Activated T-cell treated with anti-CD3 and anti-CD28 coated beads for 24 hours (primary cell): ENCODE results near the gene PDIA6.
"Not testable (repeated sequence)": the region's sequence is repeated elsewhere in the genome, so short reads cannot be mapped to it uniquely, and the experiment has no call there.

Experiments used
- DNase-seq: peaks from one replicate; pipeline ENCODE4 v3.0.0-alpha.2; 2020; ENCODE audit warnings: low read depth

PDIA6 gene

DNA sequence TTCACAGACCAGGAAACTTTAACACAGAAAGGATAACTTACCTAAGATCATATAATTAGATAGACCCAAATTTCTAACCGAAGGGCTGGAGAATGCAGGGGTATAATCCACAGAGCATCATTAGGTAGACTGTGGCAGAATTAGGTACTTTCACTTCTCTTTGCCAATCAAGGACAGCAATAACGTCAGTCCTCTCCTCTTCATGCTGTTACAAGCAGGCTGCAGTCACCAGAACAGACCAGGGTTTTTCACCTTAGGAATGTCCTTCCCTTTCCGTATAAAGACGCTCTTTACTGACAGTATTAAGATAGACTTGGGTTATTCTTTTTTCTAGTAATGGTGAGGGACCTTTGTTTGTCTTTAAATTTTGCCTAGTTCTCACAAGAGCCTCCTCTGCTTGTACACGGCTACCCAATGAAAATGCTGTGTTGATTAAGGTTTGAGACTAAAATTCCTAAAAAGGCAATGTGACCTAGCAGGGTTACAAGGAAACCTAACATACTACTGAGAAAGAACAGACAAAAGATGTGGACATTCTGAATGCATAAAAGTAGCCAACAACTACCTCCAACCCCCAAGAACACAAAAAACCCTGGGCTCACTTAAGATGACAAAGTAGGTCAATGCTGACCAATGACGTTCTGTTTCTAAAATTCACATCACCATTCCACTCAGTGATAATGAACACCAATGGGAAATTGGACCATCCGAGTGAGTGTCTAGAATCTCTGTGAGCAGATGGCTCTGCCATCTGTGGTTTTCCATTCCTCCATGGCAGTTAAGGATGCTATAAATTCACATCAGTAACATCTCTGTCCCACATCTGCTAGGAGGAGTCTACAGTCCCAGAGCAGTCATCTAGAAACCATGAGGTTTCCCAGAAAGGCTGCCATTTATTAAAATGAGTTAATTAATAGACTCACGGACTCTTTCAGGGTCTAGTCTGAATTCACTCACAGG lies 2.1 kb downstream of the PDIA6 start:
- no peak for DNase-seq

DNA sequence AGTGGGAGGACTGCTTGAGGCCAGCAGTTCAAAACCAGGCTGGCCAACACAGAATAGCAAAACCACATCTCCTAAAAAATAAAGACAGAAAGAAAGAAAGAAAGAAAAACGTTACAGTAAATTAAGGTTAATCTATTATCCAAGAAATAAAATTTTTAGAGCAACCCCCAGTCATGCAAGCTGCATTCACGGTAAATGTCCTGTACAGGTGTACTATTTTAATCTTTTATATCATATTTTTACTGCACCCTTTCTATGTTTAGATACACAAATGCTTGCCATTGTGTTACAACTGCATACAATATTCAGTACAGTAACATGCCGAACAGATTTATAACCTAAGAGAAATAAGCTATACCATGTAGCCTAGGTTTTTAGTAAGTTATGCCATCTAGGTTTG lies 6.0 kb downstream of the PDIA6 start:
- no peak for DNase-seq

DNA sequence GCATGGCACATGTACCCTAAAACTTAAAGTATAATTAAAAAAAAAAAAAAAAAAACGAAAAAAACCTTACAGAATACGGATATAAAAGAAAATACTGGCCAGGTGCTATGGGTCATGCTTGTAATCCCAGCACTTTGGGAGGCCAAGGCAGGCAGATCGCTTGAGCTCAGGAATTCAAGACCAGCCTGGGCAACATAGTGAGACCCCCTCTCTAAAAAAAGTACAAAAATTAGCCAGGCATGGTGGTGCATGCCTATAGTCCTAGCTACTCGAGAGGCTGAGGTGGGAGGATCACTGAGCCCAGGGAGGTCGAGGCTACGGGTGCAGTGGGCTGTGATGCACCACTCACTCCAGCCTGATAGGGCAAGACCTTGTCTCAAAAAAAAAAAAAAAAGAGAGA lies 6.6 kb downstream of the PDIA6 start:
- DNase-seq, result not testable (repeated sequence)

DNA sequence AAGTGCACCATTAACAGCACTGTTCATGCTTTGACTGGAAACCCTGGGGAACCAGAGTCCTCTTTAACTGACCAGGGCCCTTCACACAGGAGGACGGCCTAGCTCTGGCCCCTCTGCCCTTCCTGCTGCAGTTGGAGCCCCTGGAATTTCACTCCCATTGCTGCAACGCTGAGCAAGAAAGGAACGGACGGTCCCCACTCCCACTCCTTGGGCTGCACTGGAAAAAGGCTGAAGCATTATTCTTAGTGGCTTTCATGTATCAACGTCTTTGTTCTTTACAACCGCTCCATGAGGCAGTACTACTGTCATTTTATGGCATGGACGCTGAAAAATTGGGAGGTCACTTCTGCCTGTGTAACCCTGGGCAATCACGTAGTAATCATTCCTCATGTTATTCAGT lies 9.9 kb downstream of the PDIA6 start:
- DNase-seq, result no peak

DNA sequence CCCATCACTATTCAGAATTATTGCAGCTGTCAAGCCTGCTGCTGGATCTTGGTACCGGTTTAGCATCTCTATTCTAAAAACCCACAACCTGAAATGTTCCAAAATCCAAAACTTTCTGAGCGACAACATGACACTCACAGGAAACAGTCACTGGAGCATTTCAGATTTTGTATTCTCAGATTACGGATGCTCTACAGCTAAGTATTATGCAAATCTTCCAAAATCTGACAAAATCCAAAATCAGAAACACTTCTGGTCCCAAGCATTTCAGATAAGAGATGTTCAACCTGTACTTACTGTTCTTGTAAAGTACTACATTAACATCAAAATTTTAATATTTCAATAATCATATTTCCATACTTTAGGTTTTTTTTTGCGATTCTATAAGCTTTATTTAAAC lies 12.4 kb downstream of the PDIA6 start:
- DNase-seq, result no peak

DNA sequence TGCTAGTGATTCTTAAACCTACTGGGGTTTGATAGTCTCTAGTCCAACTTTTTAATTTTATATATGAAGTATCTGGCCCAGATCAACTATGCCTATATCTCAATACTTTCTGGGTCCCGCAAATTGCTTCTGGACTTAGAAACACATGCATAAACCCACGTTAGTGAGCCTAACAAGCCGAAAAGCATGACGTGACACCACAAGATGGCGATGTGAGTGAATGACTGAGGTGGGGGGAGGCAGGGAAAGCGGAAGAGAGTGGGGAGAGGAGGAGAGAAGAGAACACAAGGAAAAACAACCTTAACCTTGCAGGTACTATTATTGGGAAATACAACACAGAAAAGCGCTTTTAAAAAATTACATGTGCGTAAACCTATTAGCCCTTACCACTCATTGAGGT lies 13.8 kb downstream of the PDIA6 start:
- no peak for DNase-seq

DNA sequence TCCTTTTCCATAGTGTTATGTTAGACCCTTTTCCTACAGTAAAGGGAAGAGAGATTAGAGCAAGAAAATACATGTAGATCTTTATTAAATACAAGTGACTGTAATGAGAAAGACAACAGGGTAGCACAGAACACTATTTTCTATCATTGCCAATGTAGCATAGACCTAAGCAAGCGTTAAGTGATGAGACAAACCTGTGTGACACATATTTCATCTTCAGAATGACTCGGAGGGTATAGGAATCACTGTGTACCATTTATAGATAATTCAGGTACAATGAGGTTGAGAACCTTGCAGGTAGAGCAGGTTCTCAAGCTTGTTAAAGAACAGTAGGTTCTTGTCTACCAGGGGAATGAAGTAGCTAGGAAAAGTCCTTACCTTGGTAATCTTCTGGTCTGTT lies 15.9 kb downstream of the PDIA6 start:
- no peak for DNase-seq

DNA sequence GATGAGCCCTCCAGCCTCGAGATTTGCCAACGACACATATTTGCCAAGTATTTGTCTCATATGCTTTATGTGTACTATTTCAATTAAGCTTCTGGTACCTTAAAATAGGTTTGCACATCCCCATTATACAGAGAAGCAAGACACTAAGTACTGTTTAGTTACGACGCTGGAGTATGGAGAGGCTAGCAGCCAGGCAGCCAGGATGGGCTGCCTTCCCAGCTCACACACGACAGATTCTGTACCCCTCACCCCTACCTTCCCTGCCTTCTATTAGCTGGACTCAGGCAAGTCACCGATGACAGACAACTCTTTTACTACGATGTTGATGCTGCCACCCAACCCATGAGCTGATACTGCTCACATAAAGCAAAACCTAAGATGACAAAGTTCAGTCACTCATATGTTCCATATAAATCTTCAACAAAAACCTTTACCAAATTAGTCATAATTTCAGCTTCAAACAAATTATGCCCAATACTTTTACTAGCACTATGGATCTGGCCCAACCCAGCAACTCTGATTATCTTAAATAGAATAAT lies 17.0 kb downstream of the PDIA6 start:
- no peak for DNase-seq

DNA sequence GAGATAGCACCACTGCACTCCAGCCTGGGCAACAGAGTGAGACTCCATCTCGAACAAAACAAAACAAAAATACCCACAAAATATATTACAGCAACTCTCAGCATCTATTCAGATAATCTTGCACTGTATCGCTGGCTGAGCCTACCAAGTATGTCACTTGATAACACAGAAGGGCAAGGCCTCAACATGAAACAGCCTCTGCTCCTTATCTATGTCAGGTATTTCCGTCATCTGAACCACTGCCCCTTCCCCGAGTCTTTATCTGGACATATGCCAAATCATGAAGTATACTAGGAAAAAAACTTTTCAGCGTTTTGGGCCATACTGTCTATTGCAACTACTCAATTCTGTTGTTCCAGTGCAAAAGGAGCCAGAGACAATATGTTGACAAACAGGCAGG lies 17.7 kb downstream of the PDIA6 start:
- DNase-seq, result no peak

DNA sequence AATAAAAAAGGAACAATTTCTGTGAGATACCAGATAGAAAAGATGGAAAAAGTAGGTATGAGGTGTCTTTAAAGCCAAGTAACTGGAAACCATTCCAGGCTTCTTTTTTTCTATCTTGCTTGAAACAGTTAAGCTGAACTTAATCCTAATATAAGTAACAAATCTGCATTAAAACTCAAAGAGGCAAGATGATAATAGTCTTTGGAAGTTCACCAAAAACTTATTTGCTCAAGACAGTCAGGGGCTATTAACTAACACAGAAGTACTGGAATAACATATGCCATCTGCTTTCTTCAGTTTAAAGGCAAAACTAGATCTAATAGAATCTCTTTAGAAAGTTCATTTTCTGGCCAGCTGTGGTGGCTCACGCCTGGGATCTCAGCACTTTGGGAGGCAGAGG lies 18.8 kb downstream of the PDIA6 start:
- DNase-seq, result no peak

DNA sequence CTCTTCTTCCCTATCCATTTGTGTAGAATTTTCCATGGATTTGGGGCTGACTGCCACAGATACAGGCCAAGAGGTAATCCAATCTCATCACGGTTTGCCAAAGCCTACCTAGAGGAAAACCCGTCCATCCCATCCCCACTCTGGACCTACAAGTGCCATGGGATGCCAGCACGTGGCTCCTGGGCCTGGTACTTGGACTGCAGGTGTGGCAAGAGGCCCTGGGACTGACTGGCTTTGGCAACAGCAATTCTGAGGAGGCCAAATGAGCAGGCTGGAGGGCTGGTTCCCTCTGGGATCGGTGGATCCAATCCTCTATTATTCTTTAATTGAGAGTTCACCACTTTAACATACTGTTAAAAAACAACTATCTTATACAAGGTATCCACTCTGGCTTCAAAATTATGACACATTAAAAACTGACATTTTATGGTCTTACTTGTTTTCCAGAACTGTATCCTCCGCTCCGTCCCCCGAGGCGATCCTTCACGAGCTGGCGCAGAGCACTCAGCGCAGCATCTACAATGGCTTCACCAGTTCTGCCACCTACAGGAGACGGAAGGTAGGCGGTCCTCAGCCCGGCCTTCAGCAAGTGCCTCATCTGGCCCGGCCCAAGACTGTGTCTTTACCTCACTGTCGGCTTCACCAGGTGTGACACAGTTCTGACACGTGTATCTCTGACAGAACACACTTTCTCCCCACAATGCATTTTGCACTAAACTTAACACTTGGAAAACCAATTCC lies 19.8 kb downstream of the PDIA6 start:
- DNase-seq, result no peak

DNA sequence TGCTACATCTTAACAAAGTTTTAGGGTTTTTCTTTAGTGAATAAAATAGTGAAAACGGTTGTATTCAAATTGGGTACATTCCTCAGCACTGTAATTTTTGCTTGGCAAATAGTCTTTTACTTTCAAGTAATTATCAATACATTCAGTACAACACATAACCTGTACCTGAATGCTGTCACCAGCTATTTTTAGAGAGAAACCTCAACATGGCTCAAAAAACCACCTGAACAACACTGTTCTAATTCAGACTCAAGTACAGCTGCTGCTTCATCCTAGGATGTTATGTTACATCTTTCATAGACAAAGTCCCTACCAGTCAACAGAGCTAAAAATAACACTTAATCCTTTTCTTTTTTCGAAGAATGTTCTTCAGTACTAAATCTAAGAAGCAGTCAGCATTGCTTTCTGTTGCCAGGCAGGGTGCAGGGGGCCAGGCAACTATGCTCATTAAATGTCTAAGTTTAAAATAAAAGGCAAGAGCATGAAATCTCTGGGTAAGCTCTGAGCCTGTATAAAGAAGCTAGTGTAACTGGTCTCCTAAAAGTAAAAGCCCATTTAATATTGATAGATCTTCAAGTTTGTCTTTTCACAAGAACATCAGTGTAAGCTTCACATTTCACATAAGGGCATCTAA lies 20.5 kb downstream of the PDIA6 start:
- no peak for DNase-seq

DNA sequence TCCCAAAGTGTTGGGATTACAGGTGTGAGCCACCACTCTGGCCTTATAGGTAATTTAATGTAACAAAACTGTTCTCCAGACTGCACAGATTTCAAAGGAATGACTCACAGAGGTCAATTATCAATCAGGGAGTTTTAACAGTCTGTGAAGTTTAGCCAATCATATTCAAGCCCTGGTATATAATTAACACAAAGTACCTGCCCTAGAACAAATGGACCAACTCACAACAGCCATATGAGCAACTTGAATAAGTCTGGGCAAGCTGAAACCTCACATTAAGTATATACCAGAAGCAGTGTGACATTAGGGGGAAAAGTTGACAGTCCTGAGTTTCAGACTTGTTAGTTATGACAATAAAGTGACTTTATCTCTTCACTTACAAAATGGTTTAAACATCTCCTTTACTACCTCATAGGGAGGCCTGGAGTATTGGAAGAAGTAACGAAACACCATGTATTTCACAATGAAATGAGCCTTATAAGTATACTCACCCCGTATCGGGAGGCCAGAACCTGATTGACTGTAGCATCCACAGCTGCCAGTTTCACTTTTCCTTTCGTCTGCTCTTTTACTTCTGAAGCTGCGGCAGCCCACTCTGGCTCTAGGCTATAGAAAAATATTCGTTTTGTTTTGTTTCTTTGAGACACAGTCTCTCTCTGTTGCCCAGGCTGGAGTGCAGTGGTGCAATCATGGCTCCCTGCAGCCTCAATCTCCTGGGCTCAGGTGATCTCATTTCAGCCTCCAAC lies 22.2 kb downstream of the PDIA6 start:
- DNase-seq, result no peak

DNA sequence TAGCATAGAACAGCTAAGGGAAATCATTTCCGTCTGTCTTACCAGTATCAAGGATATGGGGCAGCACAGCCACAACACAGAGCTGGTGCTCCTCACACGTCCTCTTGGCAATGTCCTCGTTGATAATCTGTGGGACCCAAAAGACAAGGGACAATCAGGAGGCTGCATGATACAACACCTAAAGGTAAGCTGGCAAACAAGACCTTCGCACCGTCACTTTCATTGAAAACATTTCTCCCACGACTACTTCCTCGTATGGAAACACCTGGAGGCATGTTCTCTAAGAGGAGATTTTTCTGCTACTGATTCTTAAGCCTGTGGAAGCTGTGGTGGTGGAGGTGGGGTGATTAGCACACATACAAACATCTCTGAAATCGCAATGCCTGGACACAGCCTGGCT lies 23.7 kb downstream of the PDIA6 start:
- DNase-seq, result no peak

DNA sequence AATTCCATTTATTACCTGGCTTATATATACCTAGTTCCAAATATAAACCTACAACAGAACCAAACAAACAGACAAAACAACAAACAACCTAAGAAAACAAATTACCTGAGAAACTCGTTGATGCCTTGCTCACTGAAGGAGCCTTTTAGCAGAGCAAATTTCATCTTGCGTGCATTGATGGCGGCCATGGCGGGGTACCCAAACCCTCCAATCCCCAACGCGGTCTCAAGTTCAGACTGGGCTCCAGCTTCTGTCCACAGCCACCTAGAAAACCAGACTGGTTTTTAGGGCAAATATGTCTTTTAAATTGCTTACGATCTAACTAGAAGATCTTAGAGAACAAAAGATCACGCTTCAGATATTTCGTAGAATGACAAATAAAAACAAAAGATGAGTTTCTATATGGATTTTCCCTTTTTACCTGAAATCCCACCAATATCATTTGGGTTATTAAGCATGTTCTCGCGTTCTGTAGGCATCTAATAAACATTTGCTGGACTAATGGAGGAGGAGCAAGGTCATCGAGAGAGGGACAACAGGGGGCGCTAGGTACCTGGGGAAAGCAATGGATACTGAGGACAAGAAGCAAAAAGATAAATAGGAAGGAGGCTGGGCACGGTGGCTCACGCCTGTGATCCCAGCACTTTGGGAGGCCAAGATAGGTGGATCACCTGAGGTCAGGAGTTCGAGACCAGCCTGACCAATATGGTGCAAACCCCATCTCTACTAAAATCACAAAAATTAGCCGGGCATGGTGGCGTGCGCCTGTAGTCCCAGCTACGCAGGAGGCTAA lies 25.2 kb downstream of the PDIA6 start:
- DNase-seq, result peak; percentile 11

DNA sequence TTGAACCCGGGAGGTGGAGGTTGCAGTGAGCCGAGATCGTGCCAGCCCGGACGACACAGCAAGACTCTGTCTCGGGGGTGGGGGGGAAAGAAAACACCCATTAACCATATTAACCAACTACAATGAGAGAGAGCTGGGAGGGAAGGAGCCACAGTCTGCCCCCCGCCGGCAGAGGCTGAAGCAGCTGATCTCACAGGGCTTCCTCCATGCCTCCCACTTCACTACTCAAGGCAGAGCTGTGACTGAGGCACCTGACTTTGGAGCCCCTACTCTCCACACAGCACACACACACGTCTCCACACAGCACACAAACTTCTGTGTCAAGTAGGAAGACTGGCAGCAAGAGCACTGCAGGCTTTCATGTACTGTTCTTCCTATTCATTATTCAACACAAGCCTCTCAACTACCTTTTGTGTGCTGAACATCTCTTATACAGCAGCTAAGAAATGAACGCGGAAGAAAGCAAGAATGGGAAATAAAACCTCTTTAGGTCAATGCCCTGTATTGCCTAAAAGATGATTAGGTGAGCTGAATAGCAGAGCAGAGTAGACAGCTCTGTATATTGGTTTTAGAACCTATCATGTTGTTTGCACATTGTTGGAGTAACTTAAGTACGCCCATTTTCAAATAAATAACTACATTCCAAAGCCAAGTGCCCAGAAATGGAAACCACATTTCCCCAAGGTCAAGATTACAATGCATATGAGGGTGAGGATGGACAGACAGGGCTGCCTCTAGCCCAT lies 26.2 kb downstream of the PDIA6 start:
- no peak for DNase-seq

DNA sequence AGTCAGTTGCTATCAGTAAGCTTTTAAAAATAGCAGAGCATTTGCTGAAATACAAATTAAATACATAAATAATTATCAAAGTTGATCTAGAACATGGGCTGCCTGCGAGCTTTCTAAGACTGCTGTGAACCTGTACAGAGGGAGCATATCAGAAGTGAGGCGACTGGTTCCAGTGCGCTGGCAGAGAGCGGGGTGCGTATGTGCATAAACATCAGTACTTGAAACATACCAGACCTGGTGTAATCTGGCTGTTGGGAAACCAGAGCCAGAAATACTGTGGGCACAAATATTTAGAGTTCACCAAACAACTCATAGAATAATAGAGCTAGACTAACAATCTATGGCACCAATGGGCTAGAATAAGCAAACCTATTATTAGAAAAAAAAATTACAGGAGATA lies 27.3 kb downstream of the PDIA6 start:
- DNase-seq, result no peak

DNA sequence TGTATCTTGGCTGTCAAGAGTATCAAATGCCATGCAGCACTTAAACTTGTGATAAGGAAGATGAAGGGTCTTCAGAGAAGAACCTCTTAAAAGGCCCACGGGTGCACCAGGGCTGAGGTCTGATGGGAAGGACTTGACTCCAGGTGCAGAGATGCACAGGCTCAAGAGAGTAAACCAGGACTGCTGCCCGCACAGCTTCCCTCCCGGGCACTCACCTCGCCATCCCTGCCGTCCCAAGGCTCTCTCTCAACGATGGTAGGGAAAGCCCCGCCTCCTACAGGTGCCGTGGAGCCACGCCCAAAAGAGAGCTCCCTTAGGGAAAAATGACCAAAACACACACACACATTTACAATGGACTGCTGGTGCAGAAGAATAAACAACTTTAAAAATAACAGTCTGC lies 27.9 kb downstream of the PDIA6 start:
- DNase-seq, result no peak

DNA sequence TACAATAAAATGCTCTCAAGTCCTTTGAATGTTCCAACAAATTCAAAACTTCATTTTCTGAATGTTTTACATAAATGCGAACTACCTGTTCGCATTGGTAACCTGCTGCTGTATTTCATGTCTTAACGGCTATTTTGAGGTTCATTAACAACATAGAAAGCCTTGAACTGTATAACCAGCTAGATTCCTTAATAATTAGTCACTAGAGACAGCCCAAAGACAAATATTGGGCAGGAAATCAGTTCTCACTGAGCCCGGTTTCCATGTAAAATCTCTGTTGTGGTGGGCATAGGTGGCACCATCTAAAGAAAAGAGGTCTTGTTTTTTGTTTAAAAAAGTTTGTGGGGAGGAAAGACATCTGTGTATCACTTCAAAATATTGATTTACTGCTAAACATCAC lies 29.2 kb downstream of the PDIA6 start:
- DNase-seq, result no peak

DNA sequence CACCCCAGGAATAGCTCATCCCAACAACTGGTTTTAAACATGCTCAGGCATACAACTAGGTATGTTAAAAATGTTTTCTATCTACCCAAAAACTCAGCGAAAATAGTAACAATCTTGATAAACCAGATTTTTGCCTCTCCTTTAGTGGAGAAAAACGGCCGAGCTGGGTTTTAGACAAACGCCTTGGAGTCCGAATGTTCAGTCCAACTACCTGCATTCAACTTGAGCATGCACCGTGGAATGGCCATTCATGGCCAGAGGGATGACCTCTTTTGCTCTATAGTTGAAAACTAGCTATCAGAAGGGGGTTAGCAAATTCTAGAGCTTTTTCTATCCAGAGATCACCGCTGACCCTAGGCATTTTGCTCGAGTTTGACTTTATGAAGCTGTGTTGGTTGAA lies 30.8 kb downstream of the PDIA6 start:
- no peak for DNase-seq
